ENCODE data around the gene KRTAP16-1.

The KRTAP16-1 gene

DNA sequence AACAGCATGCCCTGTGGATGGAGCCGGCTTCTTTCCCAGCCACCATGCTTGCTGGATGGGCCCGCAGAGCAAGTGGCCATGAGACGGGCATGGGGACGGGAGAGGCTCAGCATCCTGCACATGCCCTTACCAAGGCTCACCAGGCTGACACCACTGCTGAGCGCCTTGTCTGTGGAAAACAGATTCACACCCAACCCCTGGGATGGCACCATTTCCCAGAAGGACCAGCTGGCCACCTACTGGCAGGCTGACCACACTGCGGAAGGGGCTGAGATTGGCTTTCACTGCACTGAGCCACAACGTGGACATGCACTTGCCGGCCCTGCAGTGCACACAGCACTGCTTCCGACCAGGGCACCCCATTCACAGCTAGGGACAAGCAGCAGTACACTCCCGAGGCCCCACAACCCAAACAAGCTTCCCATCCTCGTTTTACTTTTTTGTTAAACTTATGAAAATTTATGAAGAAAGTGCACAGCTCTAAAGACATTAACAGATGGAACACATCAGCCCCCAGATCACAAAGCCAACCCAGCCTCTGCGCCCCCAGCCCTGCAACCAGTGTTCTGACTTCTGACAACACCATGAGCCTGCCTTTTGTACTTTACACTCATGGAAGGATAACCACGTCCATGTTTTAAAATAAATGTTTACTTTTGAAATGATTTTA lies 20.3 kb upstream of the KRTAP16-1 start:
- peak; percentile 48 for DNase-seq (ENCODE audit: low spot score)

DNA sequence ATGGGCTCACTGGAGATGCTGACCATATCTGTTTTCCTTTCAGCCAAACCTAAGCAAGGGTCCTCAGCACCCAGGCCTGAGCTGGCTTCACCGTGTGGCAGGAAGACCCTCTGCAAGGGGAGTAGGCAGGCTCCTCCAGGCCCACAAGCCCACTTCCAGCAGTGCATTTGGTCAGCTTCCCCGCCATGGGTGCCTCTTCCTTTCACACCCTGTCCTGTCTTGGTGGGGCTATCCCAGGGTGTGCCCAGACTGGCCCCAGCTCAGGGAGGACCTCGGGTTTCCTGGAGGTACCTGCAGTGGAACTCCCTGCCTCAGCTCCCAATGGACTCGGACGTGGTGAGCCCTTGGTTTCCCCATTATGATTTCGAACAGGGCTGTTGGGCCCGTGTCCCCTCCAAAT lies 19.1 kb upstream of the KRTAP16-1 start:
- DNase-seq (ENCODE audit: low spot score), result no peak

DNA sequence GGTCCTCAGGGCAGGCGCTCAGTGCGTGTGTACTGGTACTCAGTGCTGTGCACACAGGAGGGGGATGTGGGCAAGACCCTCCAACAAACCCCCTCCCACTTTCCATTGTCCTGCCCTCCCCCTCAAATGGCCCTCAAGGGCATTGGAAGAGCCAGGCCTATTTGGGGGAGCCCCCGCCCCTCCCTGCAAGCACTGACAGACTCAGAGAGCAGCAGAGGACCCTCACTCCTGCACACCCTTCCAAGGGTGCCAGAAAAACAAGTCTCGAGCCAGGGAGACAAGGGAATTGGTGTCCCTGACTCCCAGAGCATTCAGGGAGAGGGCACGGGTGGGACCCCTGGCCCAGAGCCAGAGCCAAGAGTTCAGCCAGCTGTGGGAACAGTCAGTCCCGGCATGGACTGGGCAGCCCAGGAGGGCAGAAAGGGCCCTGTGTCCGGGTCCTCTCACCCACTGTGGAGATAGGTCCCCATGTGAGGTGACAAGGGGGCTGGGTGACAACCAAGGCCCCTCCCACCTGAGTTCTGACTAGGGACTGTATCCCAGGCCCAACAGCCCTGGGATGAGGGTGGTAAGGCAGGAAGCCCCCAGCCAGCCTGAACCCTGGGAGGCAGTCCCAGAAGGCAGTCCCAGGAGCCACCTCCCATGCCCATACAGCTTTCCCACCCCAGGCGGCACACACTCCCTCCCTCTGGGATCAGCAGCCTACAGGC lies 18.5 kb upstream of the KRTAP16-1 start:
- DNase-seq (ENCODE audit: low spot score), result no peak

DNA sequence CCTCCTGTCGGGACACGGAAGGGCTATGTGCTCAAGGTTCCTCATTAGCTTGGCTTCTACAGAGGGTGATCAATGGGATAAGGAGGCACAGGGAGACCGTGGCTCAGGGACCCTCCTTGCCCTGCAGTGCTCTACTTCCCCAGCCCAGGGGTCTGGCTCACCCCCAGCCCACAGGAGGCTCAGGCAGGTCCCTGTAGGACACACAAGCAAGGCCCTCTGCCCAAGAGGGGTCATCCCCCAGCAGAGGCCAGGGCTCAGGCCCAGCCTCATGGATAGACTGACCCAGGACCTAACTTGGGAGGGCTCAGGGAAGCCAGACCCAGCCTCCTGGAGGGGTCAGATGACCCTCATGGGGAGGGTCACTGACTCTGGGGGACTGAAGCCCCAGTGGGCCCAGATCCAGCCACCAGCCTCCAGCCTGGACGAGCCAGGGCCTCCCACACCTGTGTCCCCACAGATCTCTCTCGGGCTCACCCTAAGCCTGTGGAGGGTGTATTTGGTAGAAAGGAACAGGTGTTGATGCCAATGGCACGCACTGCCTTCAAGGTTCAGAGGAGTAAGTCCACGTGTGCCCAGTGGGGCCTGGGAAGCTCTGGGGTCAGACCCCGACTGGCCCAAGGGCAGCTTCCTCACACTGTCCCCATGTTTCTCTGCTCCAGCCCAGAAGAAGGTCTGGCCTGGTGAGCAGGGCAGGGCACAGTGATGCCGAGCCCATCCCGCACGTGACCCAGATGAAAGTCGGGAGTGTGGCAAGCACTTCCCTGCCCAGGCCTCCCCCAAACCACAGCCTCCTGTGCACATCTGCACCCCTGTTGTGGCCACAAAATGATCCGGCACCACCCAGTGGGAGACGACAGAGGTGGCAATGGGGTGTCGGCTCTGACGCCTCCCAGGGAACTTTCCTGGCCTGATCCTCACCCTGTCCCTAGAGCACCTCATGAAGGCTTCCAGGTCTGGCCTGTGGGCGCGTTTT lies 17.4 kb upstream of the KRTAP16-1 start:
- no peak for DNase-seq (ENCODE audit: low spot score)

DNA sequence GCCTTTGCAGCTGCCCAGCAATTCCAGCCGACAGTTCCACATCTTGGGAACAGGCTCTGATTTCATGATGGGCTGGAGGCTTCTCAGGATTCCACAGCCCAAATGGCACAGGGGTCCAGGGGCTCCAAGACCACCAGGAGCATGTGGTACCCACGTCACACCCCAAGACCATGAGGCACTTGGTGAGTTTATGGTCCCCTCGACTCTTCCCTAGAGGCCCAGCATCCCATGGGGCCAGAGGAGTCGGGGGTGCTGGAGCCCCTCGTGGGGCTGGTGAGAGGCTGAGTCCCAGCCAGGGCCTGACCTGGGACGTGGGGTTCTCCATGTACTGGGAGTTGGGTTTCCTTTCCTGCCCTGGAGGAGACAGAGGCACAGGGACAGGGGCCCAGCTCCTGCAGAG lies 16.5 kb upstream of the KRTAP16-1 start:
- DNase-seq (ENCODE audit: low spot score), result no peak

DNA sequence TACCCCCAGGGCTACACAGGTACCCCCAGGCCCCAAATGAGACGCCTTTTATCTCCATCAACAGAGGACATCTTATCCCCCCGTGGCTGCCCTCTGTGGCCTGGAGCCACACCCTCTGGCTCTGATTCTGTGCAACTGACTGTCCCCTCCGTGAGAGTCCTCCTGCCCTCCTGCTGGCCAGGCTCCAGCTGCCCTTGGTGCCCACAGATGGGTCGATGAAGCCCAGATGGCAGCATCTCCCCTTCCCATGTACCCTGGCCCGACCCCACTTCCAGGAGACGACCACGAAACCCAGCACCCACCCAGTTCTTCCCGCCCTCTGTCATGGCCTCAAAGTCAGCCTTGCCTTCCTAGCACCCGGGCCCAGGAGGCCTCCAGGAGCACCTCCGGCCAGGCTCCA lies 16.0 kb upstream of the KRTAP16-1 start:
- DNase-seq (ENCODE audit: low spot score), result no peak

DNA sequence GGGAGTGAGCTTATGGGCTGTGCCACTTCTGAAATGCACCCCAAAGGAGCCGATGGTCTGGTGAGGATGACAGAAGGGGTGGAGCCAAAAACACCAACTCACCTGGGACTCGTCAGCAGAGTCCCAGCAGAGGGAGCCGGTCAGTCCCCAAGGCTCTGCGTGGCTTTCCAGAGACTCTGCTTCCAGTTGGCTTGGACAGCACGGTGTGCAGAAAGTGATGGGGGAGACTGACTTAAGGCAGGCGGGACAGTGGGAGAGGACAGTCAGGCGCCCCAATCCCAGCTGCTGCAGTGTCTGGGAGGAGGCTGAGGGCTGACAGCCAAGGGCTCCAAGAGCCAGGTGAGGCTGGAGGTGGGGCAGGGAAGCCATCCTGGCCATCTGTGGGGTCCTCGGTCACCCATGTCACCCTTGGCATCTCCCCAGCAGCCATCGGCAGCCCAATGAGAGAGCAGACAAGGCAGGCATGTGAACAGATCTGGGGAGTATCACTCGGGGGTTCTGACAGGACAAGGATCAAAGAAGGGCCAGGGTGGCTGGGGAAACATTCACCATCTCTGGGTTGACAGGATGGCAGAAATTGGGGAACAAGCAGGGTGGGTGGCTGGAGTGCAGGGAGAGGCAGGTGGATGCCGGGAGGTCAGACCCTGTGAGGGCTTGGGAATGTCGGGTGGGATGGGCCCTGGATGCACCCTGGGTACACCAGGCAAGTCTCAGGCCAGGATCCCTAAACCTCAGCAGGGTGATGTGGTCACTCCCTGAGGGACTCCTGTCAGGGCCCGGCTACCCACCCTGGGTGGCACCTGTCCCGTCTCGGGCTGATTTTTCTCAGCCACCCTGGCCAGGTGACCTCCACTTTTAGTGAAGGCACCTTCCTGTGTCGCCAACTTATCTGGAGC lies 15.3 kb upstream of the KRTAP16-1 start:
- DNase-seq (ENCODE audit: low spot score), result no peak

DNA sequence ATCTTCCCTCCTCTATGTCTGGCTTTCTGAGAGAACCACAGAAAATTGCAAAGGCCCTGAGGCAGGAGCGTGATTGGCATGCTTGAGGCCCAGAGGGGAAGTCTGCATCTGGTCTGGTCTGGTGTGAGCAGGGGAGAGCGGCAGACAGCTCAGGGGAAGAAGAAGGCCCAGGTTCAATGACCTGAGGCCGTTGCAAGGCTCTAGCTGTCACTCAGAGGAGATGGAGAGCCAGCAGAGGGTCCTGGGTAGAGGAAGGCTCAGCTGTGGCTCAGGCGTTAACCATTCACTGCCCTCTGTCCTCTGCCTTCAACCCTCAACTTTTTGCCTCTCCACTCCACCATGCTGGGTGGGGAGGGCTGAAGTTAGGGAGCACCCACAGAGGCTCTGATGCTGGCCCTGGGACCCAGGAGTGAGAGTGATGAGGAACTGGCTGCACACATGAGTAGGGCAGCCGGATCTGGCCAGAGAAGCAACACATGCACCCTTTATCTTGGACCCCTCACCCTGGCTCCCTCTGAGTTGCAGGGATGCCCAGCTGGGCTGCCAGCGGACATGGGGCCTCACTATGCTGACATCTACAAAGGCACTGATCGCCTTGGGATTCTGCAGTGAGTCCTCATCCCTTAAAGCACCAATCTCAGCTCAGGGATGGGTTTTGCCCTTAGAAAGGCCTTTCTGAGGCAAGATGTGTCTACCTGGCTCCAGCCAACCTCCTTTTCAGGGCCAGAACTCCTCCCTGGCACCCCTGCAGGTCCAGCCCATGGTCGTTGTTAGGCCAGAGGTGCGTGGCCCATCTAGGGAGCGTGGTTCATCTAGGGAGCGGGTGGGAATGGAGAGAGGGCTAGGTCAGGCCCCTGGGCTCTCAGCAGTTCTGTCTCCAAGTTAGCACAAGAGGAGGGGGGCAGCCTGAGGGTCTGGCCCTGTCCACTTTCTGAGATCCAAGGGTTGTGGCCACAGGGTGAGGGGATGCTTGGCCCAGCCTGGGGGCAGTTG lies 14.1 kb upstream of the KRTAP16-1 start:
- DNase-seq (ENCODE audit: low spot score), result no peak

DNA sequence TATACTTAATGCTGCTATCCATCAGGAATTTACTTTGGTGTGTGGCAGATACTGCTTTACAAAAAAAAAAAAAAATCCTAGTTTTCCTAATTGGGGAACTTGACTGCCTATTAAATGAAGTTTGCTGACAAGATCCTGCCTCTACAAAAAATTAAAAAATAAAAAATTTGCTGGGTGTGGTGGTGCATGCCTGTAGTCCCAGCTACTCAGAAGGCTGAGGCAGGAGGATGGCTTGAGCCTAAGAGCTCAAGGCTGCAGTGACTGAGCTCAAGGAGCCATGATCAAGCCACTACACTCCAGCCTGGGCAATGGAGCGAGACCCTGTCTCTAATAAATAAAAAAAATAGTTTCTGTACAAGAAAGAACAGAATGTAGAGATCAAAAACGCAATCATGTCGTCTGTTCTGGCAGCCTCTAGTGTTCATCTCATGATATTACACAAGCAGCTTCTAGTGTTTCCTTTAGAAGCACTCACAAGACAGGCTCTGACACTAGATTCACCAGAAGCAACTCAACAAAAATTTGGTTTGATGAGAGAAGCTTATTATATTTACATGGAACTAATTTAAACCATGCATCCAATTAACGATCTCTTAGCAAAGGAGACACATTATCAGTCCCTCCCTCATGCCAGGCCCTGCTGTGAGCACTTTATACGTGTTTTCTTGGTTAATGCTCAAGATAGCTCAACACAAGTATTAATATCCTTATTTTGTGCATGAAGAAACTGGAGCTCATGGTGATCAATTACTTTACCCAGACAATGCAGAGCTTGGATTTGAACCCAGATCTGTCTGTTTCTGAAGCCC lies 13.2 kb upstream of the KRTAP16-1 start:
- peak; percentile 34 for DNase-seq (ENCODE audit: low spot score)

DNA sequence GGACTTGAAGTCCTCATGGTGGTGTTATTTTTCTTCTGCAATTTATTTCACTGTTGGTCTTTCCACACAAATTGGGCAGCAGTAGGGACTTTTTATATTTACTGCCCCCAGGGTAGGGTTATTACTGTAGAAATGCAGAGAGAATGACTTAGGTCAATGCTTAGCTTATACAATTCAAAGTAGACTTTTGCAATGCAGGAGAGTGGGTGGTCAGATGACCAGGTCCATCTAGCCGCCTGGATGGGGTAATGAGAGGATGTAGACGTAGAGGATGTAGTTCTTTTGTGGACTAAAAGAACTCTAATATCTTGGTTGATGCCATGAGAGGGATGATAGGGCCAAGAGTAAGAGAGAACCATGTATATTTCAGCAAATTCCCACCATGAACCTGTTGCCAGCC lies 9.1 kb upstream of the KRTAP16-1 start:
- no peak for DNase-seq (ENCODE audit: low spot score)

DNA sequence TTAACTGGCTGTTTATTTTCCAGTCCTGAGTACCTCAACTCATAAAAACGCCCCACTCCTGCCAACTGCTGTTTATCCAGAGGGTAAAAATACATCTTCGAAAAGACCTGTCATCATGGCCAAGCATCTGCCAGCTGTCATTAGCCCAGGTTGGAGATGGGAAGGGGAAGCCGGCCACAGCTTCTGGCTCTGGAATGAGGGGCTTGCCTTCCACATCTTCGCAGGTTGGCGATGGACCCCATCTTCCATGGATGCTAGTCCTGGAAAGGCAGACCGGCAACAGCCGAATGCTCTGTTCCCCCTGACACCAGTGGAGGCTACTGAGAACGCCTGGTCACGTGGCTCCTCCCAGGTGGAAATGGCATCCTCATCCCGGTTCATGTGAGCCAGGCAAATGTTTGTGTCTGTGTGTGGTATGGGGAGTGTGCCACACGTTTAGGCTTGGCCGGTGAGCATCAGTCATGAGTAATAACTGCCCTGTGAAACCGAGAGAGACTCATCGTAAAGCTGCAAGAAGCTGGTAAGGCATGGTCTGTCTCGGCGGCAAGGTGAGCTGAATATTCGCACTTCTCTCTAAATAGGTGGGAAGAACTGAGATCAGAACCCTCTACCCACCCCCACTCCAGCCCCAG lies 6.8 kb upstream of the KRTAP16-1 start:
- DNase-seq (ENCODE audit: low spot score), result no peak

DNA sequence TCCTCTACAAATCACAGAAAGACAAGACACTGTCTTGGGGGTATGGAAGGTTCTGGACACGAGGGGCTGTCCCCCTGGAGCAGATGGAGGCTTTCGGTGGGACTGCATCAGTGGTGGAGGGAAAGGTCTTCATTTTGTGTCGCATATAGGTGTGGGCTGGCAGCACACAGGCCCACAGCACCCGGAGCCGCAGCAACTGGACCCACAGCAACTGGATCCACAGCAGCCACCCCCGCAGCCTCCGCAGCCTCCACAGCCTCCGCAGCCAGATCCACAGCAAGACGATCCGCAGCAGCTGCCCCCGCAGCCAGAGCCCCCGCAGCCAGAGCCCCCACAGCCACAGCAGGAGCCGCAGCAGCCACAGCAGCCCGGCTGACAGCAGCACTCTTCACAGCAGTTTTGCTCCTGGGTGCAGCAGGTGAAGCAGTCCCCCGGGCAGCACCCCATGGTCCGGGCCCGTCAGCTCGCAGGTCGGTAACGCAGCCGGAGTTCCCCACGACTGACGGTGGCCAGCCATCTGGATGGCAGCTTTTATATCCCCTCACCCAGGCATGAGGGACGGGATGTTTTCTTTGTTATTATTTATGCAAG lies 6.2 kb upstream of the KRTAP16-1 start, which contains the start of gene KRTAP17-1:
Gene KRTAP17-1, minus strand, starts transcription at position 507 of the 591 bp plus-strand sequence. Its CDS starts 60 bp downstream, at position 447.
- no peak for DNase-seq (ENCODE audit: low spot score)

DNA sequence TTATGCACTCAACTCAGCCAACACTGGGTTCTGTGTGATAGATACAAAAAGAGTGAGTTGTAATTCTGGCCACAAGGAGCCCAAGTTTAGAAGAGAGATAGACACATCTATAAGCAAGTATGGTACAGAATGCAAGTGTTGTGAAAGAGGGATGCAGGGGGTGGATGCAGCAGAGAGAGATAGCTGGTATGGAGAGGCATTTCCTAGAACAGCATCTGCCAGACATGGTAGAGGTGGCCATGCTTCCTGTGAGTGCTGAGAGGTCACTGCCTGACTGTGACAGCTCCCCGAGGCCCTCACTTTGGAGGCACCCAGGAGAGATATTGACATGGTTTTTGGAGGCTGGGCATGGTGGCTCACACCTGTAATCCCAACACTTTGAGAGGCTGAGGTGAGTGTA lies 2.0 kb upstream of the KRTAP16-1 start:
- DNase-seq (ENCODE audit: low spot score), result no peak

DNA sequence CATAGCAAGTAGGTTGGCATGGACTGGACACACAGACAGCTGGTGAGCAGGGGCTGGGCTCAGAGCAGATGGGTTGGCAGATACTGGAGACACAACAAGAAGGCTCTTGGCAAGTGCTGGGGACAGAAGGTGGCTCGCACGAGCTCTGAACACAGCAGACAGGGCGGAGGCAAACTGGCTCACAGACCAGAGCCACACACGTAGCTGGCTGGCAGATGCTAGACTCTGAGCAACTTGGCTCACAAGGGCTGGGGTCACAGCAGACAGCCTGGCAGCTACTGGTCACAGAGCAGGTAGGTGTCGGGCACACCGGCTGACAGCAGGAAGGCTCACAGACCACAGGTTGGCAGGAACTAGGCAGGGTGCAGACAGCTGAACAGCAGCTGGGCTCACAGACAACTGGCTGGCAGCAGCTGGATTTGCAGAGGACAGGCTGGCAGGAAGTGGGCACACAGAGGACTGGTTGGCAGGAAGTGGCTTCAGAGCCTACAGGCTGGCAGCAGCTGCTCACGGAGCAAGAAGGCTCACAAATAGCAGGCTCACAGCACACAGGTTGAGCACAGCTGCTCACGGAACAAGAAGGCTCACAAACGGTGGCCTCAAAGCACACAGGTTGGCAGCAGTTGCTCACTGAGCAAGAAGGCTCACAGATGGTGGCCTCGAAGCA lies 725 bp downstream of the KRTAP16-1 start:
- DNase-seq (ENCODE audit: low spot score), result no peak

DNA sequence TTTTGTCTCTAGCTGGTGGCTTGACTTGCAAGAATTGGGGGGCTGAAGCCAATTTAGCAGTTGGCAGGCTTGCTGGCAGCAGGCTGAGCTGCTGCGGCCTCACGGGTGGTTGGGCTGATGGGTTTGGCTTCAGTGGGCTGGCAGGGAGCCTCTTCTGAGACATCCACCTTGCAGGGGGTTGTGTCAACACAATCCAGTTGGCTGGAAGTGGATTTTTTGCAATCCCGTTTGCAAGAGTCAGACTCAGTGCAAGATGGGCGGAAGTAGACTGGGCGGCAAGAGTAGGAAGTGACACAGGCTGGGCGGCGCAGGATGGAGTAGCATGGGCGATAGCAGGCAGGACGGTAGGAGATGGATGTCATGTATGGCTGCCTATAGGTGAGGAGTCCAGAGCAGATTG lies 1.5 kb downstream of the KRTAP16-1 start:
- no peak for DNase-seq (ENCODE audit: low spot score)

DNA sequence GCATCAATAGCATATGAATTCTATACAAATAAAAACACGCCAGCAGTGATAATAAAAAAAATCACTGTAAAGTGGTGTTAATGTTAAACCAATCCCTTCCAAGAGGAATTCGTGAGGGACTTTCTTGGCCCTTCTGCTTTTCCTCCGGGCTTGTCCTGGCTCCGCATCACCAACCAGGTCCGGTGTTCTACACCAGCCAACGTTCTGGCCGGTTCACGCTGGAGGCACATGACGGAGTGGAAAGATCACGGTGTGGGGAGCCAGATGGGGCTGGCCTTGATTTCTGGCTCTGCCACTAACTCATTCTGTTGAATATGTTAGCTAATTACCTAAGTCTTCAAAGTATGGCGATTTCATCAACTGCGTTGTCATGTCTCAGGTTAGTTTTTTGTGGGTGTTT lies 5.0 kb downstream of the KRTAP16-1 start:
- no peak for DNase-seq (ENCODE audit: low spot score)

DNA sequence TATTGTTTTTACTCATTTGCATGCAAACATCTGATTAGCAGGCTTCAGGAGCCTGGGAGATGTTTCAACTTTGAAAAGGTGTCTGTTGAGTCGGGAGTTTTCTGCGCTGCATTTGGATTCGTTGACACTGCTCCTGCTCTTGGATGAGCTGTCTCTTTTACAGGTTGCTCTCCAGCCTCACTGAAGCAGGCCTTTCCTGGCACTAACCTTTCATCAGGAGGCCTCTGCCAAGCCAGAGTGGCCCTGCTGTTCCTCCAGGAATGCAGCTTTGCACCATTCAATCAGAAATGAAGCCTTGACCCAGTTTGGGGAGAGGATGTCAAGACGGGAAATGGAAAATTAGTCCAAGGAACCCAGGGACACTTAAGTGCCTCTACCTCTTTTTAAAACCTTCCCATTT lies 6.1 kb downstream of the KRTAP16-1 start:
- no peak for DNase-seq (ENCODE audit: low spot score)

All from COLO829 (cell line).